GM10847 (cell line): ENCODE measurements around the gene SMIM23.

Experiments used
- POLR2A ChIP-seq: IDR thresholded peaks from 2 replicates; pipeline ENCODE4 v1.6.1; 2011; ENCODE audit not compliant: insufficient read length; ENCODE audit errors: extremely low read depth

The SMIM23 gene

GRCh38 chr5:171834461-171834860 is 48.8 kb downstream of the SMIM23 start:
- TF ChIP-seq POLR2A: no peak

GRCh38 chr5:171835066-171835465 is 49.4 kb downstream of the SMIM23 start:
- no peak for TF ChIP-seq POLR2A

GRCh38 chr5:171837522-171837921 is 51.9 kb downstream of the SMIM23 start:
- no peak for TF ChIP-seq POLR2A

- TF ChIP-seq POLR2A: no peak
Observed at GRCh38 chr5:171838066-171838465, 52.4 kb downstream of the SMIM23 start.

- TF ChIP-seq POLR2A: no peak
Observed at GRCh38 chr5:171839112-171839511, 53.5 kb downstream of the SMIM23 start.

GRCh38 chr5:171840066-171840465 is 54.4 kb downstream of the SMIM23 start:
- no peak for TF ChIP-seq POLR2A
